Measurements from ENCODE around the gene SLC25A4. TPM values are rescaled to one million over a fixed set of nuclear protein-coding genes. Genes with fewer than 3 reads are reported as not detected.
"Not testable (repeated sequence)": the region's sequence is repeated elsewhere in the genome, so short reads cannot be mapped to it uniquely, and the experiment has no call there.

SLC25A4 gene
- total and polyA plus RNA-seq, 2 donors from 2014 or later, result 41.2 to 148 TPM

DNA sequence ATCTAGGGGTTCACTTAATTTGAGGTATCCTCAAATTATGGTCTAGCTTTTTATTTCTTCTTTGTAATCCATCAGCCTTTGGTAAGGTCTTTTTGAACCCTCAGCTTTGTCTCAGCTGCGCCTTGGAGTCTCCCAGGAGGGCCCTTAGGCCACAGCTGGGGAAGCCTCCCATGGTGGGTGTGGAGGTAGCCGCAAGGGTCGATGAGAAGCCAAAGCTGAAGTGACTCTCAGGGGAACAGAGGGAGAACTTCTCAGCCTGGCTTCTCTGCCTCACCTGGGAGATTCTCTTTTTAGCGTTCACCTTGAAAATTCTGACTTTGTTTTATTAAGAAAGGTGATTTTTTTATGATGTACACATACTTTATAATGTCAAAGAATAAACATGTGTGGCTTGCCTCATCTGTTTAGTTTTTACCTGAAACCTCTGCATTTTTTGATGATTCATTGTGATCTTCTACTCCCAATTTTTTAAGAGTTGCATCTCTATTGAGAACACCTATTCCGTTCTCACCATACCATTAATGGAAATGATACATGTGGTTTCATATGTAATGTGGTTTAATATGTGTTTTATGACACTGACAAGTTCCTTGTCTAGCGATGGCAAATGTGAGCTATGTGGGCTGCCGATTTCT lies 25.6 kb upstream of the SLC25A4 start:
- DNase-seq (no peak), FAIRE-seq (no peak)
- peaks cover 0 to 11% (median 4%) of the 10 kb centered on the region in 3 donors for H3K4me1 ChIP-seq (ENCODE audit: control insufficient read depth in 2 of 3, insufficient read depth in 2 of 3, low read depth in 1 of 3, low read length in 3 of 3)
- H3K9ac ChIP-seq (ENCODE audit: low read length in 3 of 3), result no peak overlapping the region
- TF ChIP-seq, protein P1, sequence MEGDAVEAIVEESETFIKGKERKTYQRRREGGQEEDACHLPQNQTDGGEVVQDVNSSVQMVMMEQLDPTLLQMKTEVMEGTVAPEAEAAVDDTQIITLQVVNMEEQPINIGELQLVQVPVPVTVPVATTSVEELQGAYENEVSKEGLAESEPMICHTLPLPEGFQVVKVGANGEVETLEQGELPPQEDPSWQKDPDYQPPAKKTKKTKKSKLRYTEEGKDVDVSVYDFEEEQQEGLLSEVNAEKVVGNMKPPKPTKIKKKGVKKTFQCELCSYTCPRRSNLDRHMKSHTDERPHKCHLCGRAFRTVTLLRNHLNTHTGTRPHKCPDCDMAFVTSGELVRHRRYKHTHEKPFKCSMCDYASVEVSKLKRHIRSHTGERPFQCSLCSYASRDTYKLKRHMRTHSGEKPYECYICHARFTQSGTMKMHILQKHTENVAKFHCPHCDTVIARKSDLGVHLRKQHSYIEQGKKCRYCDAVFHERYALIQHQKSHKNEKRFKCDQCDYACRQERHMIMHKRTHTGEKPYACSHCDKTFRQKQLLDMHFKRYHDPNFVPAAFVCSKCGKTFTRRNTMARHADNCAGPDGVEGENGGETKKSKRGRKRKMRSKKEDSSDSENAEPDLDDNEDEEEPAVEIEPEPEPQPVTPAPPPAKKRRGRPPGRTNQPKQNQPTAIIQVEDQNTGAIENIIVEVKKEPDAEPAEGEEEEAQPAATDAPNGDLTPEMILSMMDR (IDR thresholded peaks at IDR 0.05; ENCODE audit: borderline replicate concordance, extremely low read depth, insufficient read depth), result no peak
- no peak overlapping the region for H3K4me3 ChIP-seq (ENCODE audit: low read length in 3 of 3)
- no peak overlapping the region for H3K27ac ChIP-seq (ENCODE audit: low read depth in 2 of 2, low read length in 2 of 2)
- no peaks in the 10 kb centered on the region for H3K9me3 ChIP-seq (ENCODE audit: control insufficient read depth in 2 of 3, insufficient read depth in 1 of 3, low read length in 3 of 3)
- H3K36me3 ChIP-seq (ENCODE audit: control insufficient read depth in 2 of 3, insufficient read depth in 3 of 3, low read length in 3 of 3), result no peaks in the 10 kb centered on the region
- no peaks in the 10 kb centered on the region for H3K27me3 ChIP-seq (ENCODE audit: control insufficient read depth, insufficient read depth, low read length)
- intact Hi-C loops (cut with DNase I), result no loop called here

DNA sequence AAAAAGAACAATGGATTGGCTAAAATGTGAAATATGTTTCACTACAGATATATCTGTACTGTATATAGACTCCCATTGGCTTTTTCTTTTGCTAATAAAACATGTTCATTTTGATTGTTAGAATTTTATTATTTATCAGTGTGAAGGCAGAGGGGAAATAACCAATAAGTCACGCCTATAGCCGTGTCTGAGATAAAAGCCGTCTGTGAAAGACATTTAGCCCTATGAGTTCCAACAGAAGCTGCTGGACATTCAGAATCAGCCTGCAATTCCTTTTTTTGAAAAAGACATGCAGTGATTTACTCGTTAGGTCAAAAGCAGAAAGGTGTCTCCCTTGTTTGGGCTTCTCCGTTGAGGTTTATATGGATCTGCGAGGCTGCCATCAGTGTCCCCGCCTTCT lies 24.2 kb upstream of the SLC25A4 start:
- no peak overlapping the region for H3K27ac ChIP-seq (ENCODE audit: low read depth in 2 of 2, low read length in 2 of 2)
- no peaks in the 10 kb centered on the region for H3K36me3 ChIP-seq (ENCODE audit: control insufficient read depth in 2 of 3, insufficient read depth in 3 of 3, low read length in 3 of 3)
- DNase-seq (no peak), FAIRE-seq (no peak)
- TF ChIP-seq, protein P1 (IDR thresholded peaks at IDR 0.05; ENCODE audit: borderline replicate concordance, extremely low read depth, insufficient read depth), result no peak
- no peaks in the 10 kb centered on the region for H3K27me3 ChIP-seq (ENCODE audit: control insufficient read depth, insufficient read depth, low read length)
- intact Hi-C loops (cut with DNase I), result no loop called here
- H3K9ac ChIP-seq (ENCODE audit: low read length in 3 of 3), result no peak overlapping the region
- peaks cover 0 to 10% (median 2%) of the 10 kb centered on the region in 3 donors for H3K4me1 ChIP-seq (ENCODE audit: control insufficient read depth in 2 of 3, insufficient read depth in 2 of 3, low read depth in 1 of 3, low read length in 3 of 3)
- no peaks in the 10 kb centered on the region for H3K9me3 ChIP-seq (ENCODE audit: control insufficient read depth in 2 of 3, insufficient read depth in 1 of 3, low read length in 3 of 3)
- no peak overlapping the region for H3K4me3 ChIP-seq (ENCODE audit: low read length in 3 of 3)

DNA sequence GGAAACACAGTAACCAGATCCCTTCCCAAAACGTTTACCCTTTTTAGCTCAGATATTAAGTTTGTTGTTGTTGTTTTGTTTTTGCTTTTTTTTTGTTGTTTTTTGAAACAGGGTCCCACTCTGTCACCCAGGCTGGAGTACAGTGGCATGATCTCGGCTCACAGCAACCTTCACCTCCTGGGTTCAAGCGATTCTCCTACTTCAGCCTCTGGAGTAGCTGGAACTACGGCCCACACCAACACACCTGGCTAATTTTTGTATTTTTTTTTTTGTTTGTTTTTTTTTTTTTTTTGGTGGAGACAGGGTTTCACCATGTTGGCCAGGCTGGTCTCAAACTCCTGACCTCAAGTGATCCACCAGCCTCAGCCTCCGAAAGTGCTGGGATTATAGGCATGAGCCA lies 23.6 kb upstream of the SLC25A4 start:
- H3K9ac ChIP-seq (ENCODE audit: low read length in 3 of 3); H3K27me3 ChIP-seq (ENCODE audit: control insufficient read depth, insufficient read depth, low read length); FAIRE-seq; H3K9me3 ChIP-seq (ENCODE audit: control insufficient read depth in 2 of 3, insufficient read depth in 1 of 3, low read length in 3 of 3); H3K4me3 ChIP-seq (ENCODE audit: low read length in 3 of 3); H3K27ac ChIP-seq (ENCODE audit: low read depth in 2 of 2, low read length in 2 of 2); H3K36me3 ChIP-seq (ENCODE audit: control insufficient read depth in 2 of 3, insufficient read depth in 3 of 3, low read length in 3 of 3); DNase-seq; intact Hi-C loops (cut with DNase I): not testable (repeated sequence)
- H3K4me1 ChIP-seq (ENCODE audit: control insufficient read depth in 2 of 3, insufficient read depth in 2 of 3, low read depth in 1 of 3, low read length in 3 of 3), result peaks cover 0 to 10% (median 2%) of the 10 kb centered on the region in 3 donors

DNA sequence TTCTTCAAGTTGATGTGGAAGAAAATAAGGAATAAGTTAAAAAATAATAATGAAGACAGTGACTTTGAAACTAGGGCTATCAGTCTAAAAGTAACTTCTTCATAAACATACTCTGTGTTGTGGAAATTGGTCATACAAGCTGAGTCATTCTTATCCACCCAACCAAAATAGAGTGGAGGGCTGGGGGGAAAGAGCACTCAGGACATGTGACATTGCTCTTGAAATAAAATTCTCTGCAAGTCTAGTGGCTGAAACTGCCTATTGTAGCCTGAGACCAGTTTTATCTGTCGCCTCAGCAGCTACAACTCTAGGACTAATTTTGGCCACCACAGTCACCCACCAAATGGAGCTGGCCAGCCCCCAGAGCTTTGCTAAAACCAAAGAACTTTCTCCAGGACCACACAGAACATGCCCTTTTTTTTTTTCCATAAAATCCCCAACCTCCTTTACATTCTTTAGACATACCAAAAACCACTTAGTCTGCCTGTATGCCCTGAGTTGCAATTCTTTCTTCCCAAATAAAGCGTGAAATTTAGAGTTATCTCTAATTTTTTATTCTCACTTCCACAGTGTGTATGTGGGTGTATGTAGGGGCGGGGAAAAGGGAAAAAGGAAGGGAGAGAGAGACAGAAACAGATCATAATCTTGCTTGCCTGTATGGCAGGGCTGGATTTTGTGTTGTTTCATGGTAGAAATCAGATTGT lies 23.0 kb upstream of the SLC25A4 start:
- DNase-seq (peak in 1 of 5 donors; percentile 7), FAIRE-seq (no peak)
- TF ChIP-seq, protein P1 (IDR thresholded peaks at IDR 0.05; ENCODE audit: borderline replicate concordance, extremely low read depth, insufficient read depth), result no peak
- H3K36me3 ChIP-seq (ENCODE audit: control insufficient read depth in 2 of 3, insufficient read depth in 3 of 3, low read length in 3 of 3), result no peaks in the 10 kb centered on the region
- no peaks in the 10 kb centered on the region for H3K27me3 ChIP-seq (ENCODE audit: control insufficient read depth, insufficient read depth, low read length)
- no peak overlapping the region for H3K27ac ChIP-seq (ENCODE audit: low read depth in 2 of 2, low read length in 2 of 2)
- H3K9ac ChIP-seq (ENCODE audit: low read length in 3 of 3), result no peak overlapping the region
- H3K4me1 ChIP-seq (ENCODE audit: control insufficient read depth in 2 of 3, insufficient read depth in 2 of 3, low read depth in 1 of 3, low read length in 3 of 3), result peaks cover 0 to 10% (median 2%) of the 10 kb centered on the region in 3 donors
- H3K9me3 ChIP-seq (ENCODE audit: control insufficient read depth in 2 of 3, insufficient read depth in 1 of 3, low read length in 3 of 3), result no peaks in the 10 kb centered on the region
- no peak overlapping the region for H3K4me3 ChIP-seq (ENCODE audit: low read length in 3 of 3)
- intact Hi-C loops (cut with DNase I), result no loop called here
